Measurements from ENCODE around the gene TYW5.

The TYW5 gene, protein sequence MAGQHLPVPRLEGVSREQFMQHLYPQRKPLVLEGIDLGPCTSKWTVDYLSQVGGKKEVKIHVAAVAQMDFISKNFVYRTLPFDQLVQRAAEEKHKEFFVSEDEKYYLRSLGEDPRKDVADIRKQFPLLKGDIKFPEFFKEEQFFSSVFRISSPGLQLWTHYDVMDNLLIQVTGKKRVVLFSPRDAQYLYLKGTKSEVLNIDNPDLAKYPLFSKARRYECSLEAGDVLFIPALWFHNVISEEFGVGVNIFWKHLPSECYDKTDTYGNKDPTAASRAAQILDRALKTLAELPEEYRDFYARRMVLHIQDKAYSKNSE
- 22.3 to 27.7 reads per million in 2 donors for total RNA-seq

DNA sequence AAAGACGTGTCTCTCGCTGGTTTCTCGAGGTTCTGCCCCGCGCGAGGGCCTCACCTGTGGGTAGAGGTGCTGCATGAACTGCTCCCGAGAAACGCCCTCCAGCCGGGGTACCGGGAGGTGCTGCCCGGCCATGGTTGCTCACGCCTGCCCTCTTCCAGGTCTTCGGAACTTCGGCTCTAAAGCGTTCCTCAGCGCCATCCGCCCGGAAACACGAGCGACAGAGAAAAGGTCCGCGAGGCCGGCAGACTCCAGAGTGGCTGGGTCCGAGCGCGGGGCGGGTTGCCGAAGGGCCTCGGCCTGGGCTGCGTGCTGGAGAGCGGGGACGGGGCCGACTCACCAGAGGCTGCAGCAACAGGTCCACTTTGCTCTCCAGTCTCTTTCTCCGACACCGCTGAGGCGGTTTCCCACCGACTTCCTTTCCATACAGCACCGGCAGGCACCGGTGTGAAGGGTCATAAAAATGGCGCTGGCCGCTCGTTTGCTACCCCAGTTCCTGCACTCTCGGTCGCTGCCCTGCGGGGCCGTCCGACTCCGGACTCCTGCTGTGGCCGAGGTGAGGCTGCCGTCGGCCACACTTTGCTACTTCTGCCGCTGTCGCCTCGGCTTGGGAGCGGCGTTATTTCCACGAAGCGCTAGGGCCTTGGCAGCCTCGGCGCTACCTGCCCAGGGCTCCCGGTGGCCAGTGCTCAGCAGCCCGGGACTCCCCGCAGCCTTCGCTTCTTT lies at the start of gene TYW5, which contains the start of gene MAIP1:
TYW5 (minus strand) TSS at position 153 of the 723 bp plus-strand sequence; CDS start at position 132, 21 bp downstream.
MAIP1 (plus strand) TSS at position 244 of the 723 bp plus-strand sequence; CDS start at position 461, 217 bp downstream.
- peak; percentile 54 to 84 (median 69) for DNase-seq

- no peak for DNase-seq
Observed at GRCh38 chr2:200003444-200003843, 48.2 kb upstream of the TYW5 start.

DNA sequence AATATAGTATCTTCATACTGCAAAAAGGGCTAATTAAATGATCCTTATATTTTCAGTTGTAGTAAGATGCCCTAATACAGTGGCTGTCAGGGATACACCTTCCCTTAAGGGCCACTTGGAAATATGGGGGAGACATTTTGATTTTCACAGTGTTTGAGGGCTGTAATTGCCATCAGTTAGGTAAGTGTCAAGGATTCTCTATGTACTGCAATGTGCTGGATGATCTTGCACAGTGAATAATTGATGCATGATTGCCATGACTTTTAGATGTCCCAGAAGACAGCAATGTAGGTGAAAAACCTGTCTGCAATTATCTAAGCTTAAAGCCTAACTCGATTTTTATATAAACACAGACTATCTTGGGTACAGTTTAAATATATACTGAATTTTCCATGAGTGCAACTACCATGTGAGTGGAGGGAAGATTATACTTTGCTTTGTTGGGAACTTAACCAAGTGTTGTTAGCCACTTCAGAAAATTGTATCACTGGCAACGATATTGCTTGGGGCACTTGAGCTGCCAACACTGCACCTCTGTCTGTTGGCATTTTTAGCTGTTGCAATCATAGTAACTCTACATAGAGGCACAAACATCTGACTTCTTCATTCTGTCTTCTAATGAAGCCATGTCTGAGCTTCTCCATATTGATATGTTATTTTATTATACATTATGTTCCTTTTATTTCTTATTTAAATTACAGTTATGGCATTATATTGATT lies 45.3 kb upstream of the TYW5 start:
- no peak for DNase-seq

DNA sequence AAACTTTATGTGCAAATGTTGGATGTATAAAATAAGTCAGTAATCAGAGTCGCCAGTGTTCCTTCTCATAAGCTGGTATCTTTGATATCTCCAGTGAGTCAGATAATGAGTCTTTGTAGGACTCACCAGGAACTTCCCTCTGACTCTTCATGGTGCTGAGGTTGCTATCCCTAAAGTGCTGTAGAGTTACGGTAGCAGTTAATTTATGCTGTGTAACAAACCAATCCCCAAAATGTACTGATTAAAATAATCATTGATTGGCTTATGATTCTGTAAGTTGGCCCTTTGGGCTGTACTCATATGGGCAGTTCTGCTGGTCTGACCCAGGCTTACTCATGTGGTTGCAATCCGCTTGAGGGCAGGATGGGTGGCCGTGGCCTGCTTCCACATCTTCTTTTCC lies 43.9 kb upstream of the TYW5 start:
- DNase-seq = no peak

DNA sequence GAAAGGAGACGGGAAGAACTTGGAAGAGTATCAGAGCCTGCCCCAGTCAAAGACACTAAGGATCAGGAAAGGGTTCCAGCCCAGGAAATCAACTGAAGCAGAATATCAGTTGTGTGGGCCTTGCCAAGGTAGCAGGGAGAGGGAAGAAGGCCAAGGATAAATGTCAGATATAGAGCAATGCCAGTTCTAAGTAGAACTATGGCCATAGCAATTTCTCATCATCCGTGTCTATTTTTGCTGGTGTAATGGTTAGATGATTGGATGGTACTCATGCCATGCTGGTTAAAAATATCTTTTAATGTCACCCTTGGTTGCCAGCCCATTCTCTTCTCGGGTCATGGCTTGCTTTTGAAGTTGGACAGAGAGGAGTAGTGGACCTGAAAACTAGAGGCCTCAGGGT lies 42.0 kb upstream of the TYW5 start:
- DNase-seq = no peak

GRCh38 chr2:199994896-199995295 lies 39.6 kb upstream of the TYW5 start:
- no peak for DNase-seq

DNA sequence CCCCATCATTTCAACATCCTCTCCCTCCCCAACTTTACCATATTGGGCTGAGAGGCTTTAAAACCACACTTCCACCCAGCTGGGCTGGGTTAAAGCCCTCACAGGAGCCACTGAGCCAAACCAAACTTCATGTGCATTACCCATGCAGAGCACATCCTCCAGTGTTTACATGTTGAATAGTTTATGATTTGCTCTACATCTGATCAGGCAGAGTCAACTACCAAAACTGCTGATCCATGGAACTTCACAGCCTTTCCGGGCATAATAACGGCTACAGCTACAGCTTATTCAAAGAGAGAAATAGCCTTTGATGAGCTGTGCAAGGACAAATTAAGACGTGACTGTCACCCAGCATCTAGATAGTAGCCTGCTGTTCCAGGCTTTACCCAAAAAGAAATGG lies 39.1 kb upstream of the TYW5 start:
- no peak for DNase-seq

GRCh38 chr2:199992296-199992695 lies 37.0 kb upstream of the TYW5 start:
- no peak for DNase-seq

DNA sequence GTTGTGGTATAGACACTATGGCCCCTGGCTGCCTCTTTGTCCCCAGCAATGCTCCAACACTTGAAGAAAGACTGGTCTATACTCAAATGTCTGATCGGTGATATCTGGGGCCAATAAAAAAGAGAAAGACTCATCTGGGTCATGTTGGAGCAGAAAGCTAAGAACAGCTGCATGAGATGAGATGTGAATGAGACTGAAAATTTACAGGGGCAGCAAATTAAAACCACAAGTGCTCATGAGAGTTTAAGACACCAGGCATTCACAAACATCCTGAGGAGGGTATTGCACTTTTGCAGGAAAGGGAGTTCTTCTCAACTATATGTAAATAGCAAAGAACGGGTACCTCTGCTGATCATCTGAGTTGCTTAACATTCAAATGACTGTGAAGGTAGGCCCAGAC lies 36.4 kb upstream of the TYW5 start:
- DNase-seq = no peak

DNA sequence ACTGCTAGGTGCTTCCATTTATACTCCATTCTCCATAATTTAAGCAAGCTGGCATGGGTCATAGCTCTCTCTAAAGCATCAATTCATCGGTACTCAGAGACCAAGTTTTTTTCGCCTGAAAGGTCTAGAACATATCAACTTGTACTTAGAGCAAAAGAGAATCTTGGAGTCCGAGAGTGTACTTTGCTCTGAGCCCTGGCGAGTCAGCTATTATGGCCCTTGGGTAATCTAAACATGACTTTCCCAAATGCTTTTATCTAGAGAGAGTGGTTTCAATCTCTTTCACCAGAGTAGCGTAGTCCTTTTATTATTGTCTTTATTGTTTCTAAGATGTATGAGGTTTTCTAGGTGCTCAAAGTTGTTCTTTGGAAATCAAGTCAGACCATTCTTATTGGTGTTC lies 34.5 kb upstream of the TYW5 start:
- no peak for DNase-seq

DNA sequence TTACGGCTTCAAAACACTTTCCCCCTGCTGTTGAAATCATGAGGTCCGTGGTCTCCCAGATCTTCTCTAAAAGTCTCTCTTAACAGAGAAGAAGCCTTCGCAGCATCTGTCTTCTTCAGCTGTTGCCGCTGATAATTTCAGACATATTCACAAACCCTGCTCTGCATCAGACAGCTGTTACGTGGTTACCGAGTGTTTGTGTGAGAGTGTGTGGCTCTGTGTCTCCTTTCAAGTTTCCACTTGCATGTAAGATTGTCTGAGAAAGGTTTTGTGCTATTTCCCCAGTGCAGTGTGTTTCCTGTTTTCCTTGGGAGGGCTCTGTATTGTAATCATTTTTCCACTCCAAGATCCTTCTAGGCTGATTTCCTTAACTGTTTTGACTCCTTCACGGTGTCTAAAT lies 32.9 kb upstream of the TYW5 start:
- DNase-seq = peak in 1 of 5 experiments; percentile 14

GRCh38 chr2:199987586-199987985 lies 32.3 kb upstream of the TYW5 start:
- no peak for DNase-seq

DNA sequence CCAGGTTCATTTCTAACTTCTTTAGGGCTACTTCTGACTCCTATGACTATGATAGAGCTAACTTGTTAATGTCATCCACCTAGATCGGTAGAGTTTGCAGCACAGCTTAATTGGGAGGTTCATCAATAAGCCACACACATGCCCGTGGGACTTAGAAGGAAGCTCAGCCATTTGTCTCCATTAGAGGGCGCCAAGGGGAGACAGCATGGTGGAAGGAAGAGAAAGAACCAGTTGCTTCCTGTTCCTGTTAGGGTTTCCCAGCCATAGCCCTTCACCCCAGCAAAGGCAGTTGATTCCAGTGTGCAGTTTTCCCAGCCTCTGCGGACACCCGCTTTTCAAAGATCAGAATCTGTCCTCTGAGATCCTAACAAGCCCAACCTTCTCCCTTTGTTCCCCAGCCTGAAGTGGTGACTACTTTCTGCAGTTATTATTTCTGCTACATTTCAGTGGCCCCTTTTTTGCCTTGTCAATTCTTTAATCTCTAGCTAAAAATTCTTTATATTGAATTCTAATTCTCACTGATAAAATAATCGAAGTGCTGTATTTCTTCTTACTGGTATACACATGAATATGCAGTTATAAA lies 30.4 kb upstream of the TYW5 start:
- peak in 4 of 5 experiments; percentile 13 to 77 (median 22) for DNase-seq

DNA sequence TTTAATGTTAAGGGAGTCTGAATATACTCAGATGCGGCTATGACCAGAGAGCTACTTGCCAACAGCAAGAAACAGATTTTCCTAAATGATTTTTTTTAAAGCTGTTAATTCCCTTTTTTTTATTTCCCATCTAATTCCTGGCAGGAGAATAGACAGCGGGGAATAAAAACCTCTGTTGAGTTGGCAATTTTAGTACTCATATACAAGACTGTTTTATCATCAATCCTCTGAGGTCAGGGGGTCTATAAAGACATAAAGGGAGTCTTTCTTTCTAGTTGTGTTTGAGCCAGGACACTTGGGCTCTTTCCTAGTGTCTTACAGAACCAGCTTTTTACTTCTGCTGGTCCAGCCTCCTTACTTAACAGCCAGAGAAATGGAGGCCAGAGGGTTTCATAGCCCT lies 29.5 kb upstream of the TYW5 start:
- no peak for DNase-seq

GRCh38 chr2:199984159-199984558 lies 28.9 kb upstream of the TYW5 start:
- DNase-seq = no peak

- no peak for DNase-seq
Observed at GRCh38 chr2:199983534-199983933, 28.2 kb upstream of the TYW5 start.

- no peak for DNase-seq
Observed at GRCh38 chr2:199982126-199982843, 27.0 kb upstream of the TYW5 start.

DNA sequence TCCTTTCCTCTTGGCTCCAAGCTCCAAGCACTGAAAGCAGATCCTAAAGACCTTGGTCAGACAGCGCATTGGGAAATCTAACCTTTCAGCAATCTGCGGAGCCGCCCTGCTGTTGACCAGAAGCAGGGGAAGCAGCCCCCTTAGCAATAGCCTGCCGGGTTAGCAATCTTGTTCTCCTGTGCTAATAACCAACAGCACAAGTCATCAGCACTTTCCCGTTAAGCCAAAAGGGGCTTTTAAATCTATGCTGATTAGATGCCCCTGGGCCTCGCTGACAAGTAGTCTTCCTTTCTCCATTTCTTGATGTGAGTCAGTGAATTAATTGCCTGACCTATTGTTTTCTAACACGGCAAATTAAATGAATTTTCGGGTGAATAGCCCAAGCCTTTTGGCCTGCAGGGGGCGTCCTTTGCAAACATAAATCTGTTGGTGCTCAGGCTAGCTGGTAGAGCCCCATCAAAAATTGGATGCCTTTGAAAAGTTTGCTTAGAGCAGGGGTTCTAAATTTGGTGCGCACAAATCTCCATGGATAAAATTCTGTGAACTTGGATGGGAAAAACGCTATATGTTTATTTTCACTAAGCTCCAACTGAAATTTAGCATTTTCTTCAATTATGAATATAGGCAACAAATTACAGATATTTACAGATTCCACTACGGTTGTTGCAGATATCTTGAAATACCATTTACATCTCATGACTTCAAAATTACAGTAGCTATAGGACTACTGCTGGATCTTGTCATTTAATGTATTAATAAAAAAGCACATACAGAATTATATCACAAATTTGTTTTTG lies 24.7 kb upstream of the TYW5 start:
- DNase-seq = peak; percentile 49 to 76 (median 69)

DNA sequence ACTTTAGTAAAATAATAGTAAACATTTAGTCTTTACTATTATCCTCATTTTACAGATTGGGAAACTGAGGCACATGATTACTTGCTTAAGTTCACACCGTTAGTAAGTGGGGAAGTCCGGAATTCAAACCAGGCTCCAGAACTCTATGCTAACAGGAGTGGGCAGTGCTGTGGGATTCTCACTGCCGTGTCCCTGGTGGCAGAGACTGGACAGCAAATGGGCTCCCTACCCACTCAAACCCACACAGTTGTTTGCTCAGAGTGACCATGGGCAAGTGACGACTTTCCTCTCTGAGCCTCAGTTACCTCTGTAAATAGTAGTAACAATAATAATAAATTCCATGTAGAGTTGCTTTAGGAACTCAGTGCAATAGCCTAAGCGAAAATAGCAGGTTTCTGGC lies 24.1 kb upstream of the TYW5 start:
- no peak for DNase-seq

- peak in 1 of 5 experiments; percentile 74 for DNase-seq
Observed at GRCh38 chr2:199977984-199978415, 22.7 kb upstream of the TYW5 start.

DNA sequence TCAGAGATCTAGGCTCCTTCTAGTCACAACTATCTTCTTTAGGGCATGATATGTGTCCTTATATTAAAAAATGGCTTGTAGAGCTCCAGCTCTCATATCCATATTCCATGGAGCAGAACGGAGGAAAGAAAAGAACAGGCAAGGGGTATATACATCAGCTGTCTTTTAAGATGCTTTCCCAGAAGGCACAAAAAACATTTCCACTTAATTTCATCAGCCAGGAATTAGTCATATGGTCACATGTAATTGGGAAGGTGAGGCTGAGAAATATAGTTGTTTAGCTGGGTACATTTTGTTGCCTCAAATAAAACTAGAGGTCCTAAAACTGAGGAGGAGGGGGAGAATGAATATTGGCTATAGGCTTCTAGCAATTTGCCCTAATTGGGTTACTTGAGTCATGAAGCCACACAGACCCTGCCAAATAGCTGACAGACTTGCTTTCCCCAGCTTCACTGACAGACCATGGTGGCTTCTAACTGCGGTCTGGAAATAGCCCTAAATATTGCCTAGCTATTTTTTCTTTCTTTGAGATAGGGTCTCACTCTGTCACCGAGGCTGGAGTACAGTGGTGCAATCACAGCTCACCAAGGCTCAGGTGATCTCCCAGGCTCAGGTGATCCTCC lies 20.1 kb upstream of the TYW5 start:
- no peak for DNase-seq

Measured in T-helper 2 cell (primary cell).